Activated naive CD4-positive, alpha-beta T cell treated with anti-CD3 and anti-CD28 coated beads, Interleukin-2, amount 50 U/mL, for 72 hours (primary cell): Measurements from ENCODE around the gene AFF4. TPM values are rescaled to one million over a fixed set of nuclear protein-coding genes. Genes with fewer than 3 reads are reported as not detected.
"Not testable (repeated sequence)": the region's sequence is repeated elsewhere in the genome, so short reads cannot be mapped to it uniquely, and the experiment has no call there.

ENCODE experiments used
- ATAC-seq, 2 donors: fragments of 150-1000 bp; cut with Tn5 transposase; 2 replicates each; pipeline ENCODE4 v1.10.0; 2021; ENCODE audit warnings: mild to moderate bottlenecking in 2 of 2, moderate library complexity in 2 of 2
- DNase-seq, 2 donors: peaks; one replicate each; pipeline ENCODE4 v3.0.0; 2021 to 2022; ENCODE audit warnings: low spot score in 2 of 2
- H3K27ac Mint-ChIP-seq, 2 donors: one replicate each; pipeline ENCODE4 v1.8.0; 2022; ENCODE audit warnings: mild to moderate bottlenecking in 2 of 2, mixed read lengths in 2 of 2
- H3K36me3 Mint-ChIP-seq, 2 donors: one replicate each; pipeline ENCODE4 v1.8.0; 2022; ENCODE audit warnings: mixed read lengths in 2 of 2
- H3K9me3 Mint-ChIP-seq, 2 donors: one replicate each; pipeline ENCODE4 v1.8.0; 2022; ENCODE audit warnings: mixed read lengths in 2 of 2
- total RNA-seq, 2 donors: library from RNA; stranded (reverse); gene quantifications; one replicate each; pipeline ENCODE4 v1.2.3, GENCODE V29; 2022

The AFF4 gene
- total RNA-seq, 2 donors from 2014 or later, result 31.6 to 52.8 TPM

GRCh38 chr5:132873930-132874271, 89.5 kb downstream of the AFF4 start:
- DNase-seq, result no peak
- H3K27ac Mint-ChIP-seq, result peak overlapping the region in 1 of 2 donors; percentile 50
- no peak for ATAC-seq
- H3K36me3 Mint-ChIP-seq, result peaks cover 0 to 2% of the 10 kb centered on the region in 2 donors
- H3K9me3 Mint-ChIP-seq, result no peaks in the 10 kb centered on the region

GRCh38 chr5:132873119-132873929, 90.1 kb downstream of the AFF4 start, which contains the start of gene LEAP2:
Gene LEAP2, plus strand, starts transcription at chr5:132873668. Its CDS starts 27 bp downstream, at chr5:132873695.
- DNase-seq (no peak), ATAC-seq (no peak)
- Mint-ChIP-seq H3K9me3 (no peaks in the 10 kb centered on the region), H3K27ac (peak within 1 kb of the TSS; percentile 39 to 50), H3K36me3 (peaks cover 3 to 5% of the 10 kb centered on the region in 2 donors)

GRCh38 chr5:132872788-132873118, 90.7 kb downstream of the AFF4 start:
- DNase-seq (no peak), ATAC-seq (no peak)
- H3K9me3 Mint-ChIP-seq, result no peaks in the 10 kb centered on the region
- peak overlapping the region; percentile 39 to 50 for H3K27ac Mint-ChIP-seq
- H3K36me3 Mint-ChIP-seq, result peaks cover 5 to 7% of the 10 kb centered on the region in 2 donors

- Mint-ChIP-seq H3K9me3 (no peaks in the 10 kb centered on the region), H3K27ac (peak overlapping the region in 1 of 2 donors; percentile 39), H3K36me3 (peaks cover 16 to 18% of the 10 kb centered on the region in 2 donors)
- DNase-seq (no peak), ATAC-seq (no peak)
Observed at GRCh38 chr5:132871459-132872284, 91.8 kb downstream of the AFF4 start.

- ATAC-seq (no peak), DNase-seq (no peak)
- H3K36me3 Mint-ChIP-seq, result peaks cover 21 to 23% of the 10 kb centered on the region in 2 donors
- H3K9me3 Mint-ChIP-seq, result no peaks in the 10 kb centered on the region
- no peak overlapping the region for H3K27ac Mint-ChIP-seq
Observed at GRCh38 chr5:132870801-132871200, 92.6 kb downstream of the AFF4 start.

- Mint-ChIP-seq H3K9me3 (no peaks in the 10 kb centered on the region), H3K27ac (peak overlapping the region; percentile 82 to 97), H3K36me3 (peaks cover 21 to 23% of the 10 kb centered on the region in 2 donors)
- DNase-seq (no peak), ATAC-seq (no peak)
Observed at GRCh38 chr5:132868754-132869153, 94.7 kb downstream of the AFF4 start.

- no peak for ATAC-seq
- DNase-seq, result no peak
- H3K27ac Mint-ChIP-seq, result peak overlapping the region; percentile 97 to 99
- H3K36me3 Mint-ChIP-seq, result peaks cover 21 to 23% of the 10 kb centered on the region in 2 donors
- H3K9me3 Mint-ChIP-seq, result no peaks in the 10 kb centered on the region
Observed at GRCh38 chr5:132867046-132867451, 96.4 kb downstream of the AFF4 start.

GRCh38 chr5:132866342-132867045, 96.9 kb downstream of the AFF4 start, which contains the start of the genes GDF9 and UQCRQ:
Gene GDF9, minus strand, starts transcription at chr5:132866469. Its CDS starts 1,936 bp downstream, at chr5:132864533.
Gene UQCRQ, plus strand, starts transcription at chr5:132866642. Its CDS starts 240 bp downstream, at chr5:132866882.
- peaks cover 21 to 23% of the 10 kb centered on the region in 2 donors for H3K36me3 Mint-ChIP-seq
- peak within 1 kb of the TSS; percentile 97 to 99 for H3K27ac Mint-ChIP-seq
- H3K9me3 Mint-ChIP-seq, result no peaks in the 10 kb centered on the region
- DNase-seq (peak; percentile 90 to 95), ATAC-seq (peak; percentile 99)

- peak overlapping the region; percentile 97 to 99 for H3K27ac Mint-ChIP-seq
- ATAC-seq, result peak; percentile 40 to 43
Observed at GRCh38 chr5:132865668-132866341, 97.6 kb downstream of the AFF4 start.

GRCh38 chr5:132860742-132861141, 102.7 kb downstream of the AFF4 start:
- no peak for ATAC-seq
- no peaks in the 10 kb centered on the region for H3K36me3 Mint-ChIP-seq
- DNase-seq, result no peak
- no peak overlapping the region for H3K27ac Mint-ChIP-seq
- H3K9me3 Mint-ChIP-seq, result no peaks in the 10 kb centered on the region

More at GRCh38 chr5:132865668-132866341, 97.6 kb downstream of the AFF4 start:
- Mint-ChIP-seq H3K9me3 (no peaks in the 10 kb centered on the region), H3K36me3 (peaks cover 21 to 23% of the 10 kb centered on the region in 2 donors)
- DNase-seq, result no peak

- DNase-seq, result no peak
- H3K9me3 Mint-ChIP-seq, result no peaks in the 10 kb centered on the region
- H3K36me3 Mint-ChIP-seq, result no peaks in the 10 kb centered on the region
- ATAC-seq, result no peak
- no peak overlapping the region for H3K27ac Mint-ChIP-seq
Observed at GRCh38 chr5:132859889-132860437, 103.5 kb downstream of the AFF4 start.

GRCh38 chr5:132856011-132856410, 107.4 kb downstream of the AFF4 start:
- no peaks in the 10 kb centered on the region for H3K9me3 Mint-ChIP-seq
- H3K36me3 Mint-ChIP-seq, result no peaks in the 10 kb centered on the region

GRCh38 chr5:132854992-132855391, 108.4 kb downstream of the AFF4 start:
- not testable (repeated sequence) for H3K27ac Mint-ChIP-seq, H3K36me3 Mint-ChIP-seq, DNase-seq, H3K9me3 Mint-ChIP-seq, ATAC-seq

More at GRCh38 chr5:132856011-132856410, 107.4 kb downstream of the AFF4 start:
- ATAC-seq, result no peak
- peak overlapping the region in 1 of 2 donors; percentile 72 for H3K27ac Mint-ChIP-seq
- DNase-seq, result no peak

GRCh38 chr5:132854301-132854700, 109.1 kb downstream of the AFF4 start:
- H3K9me3 Mint-ChIP-seq, result no peaks in the 10 kb centered on the region
- H3K27ac Mint-ChIP-seq, result no peak overlapping the region
- no peaks in the 10 kb centered on the region for H3K36me3 Mint-ChIP-seq
- DNase-seq, result no peak
- ATAC-seq, result no peak

GRCh38 chr5:132853790-132854189, 109.6 kb downstream of the AFF4 start:
- H3K9me3 Mint-ChIP-seq, result no peaks in the 10 kb centered on the region
- no peaks in the 10 kb centered on the region for H3K36me3 Mint-ChIP-seq
- DNase-seq (no peak), ATAC-seq (no peak)
- no peak overlapping the region for H3K27ac Mint-ChIP-seq

- no peak for DNase-seq
- no peak for ATAC-seq
- no peaks in the 10 kb centered on the region for H3K9me3 Mint-ChIP-seq
- no peak overlapping the region for H3K27ac Mint-ChIP-seq
- H3K36me3 Mint-ChIP-seq, result no peaks in the 10 kb centered on the region
Observed at GRCh38 chr5:132853323-132853722, 110.1 kb downstream of the AFF4 start.
